Stimulated activated CD8-positive, alpha-beta memory T cell treated with anti-CD3 and anti-CD28 coated beads, Interleukin-12 subunit alpha, Interleukin-12 subunit beta, amount 100 ng/mL, for 4 hours (primary cell): Measurements from ENCODE around the gene RFPL3.
"Not testable (repeated sequence)": the region's sequence is repeated elsewhere in the genome, so short reads cannot be mapped to it uniquely, and the experiment has no call there.

Experiments
- DNase-seq: peaks from one replicate; pipeline ENCODE4 v3.0.0-alpha.2; 2020; ENCODE audit warnings: low read depth

RFPL3 gene

GRCh38 chr22:32331236-32331917 is 26.3 kb upstream of the RFPL3 start:
- DNase-seq = no peak

GRCh38 chr22:32331918-32332725 is 25.5 kb upstream of the RFPL3 start:
- no peak for DNase-seq

GRCh38 chr22:32333141-32333768 is 24.4 kb upstream of the RFPL3 start:
- no peak for DNase-seq

GRCh38 chr22:32333769-32334659 is 23.7 kb upstream of the RFPL3 start:
- DNase-seq = no peak

- no peak for DNase-seq
Observed at GRCh38 chr22:32334660-32335365, 22.9 kb upstream of the RFPL3 start.

GRCh38 chr22:32335471-32335870 is 22.2 kb upstream of the RFPL3 start:
- DNase-seq = no peak

- no peak for DNase-seq
Observed at GRCh38 chr22:32336121-32336603, 21.5 kb upstream of the RFPL3 start.

GRCh38 chr22:32336771-32337424 is 20.8 kb upstream of the RFPL3 start:
- no peak for DNase-seq

GRCh38 chr22:32337425-32337824 is 20.2 kb upstream of the RFPL3 start:
- DNase-seq = not testable (repeated sequence)

GRCh38 chr22:32338757-32339156 is 18.9 kb upstream of the RFPL3 start:
- DNase-seq = no peak

GRCh38 chr22:32339190-32340012 is 18.3 kb upstream of the RFPL3 start:
- no peak for DNase-seq

GRCh38 chr22:32340411-32340810 is 17.3 kb upstream of the RFPL3 start:
- no peak for DNase-seq

GRCh38 chr22:32341122-32341740 is 16.4 kb upstream of the RFPL3 start:
- DNase-seq = no peak

- DNase-seq = no peak
Observed at GRCh38 chr22:32342977-32343376, 14.7 kb upstream of the RFPL3 start.

GRCh38 chr22:32343941-32344340 is 13.7 kb upstream of the RFPL3 start:
- DNase-seq = no peak

- no peak for DNase-seq
Observed at GRCh38 chr22:32348031-32348611, 9.5 kb upstream of the RFPL3 start.

GRCh38 chr22:32351875-32352274 is 5.8 kb upstream of the RFPL3 start:
- DNase-seq = not testable (repeated sequence)

- no peak for DNase-seq
Observed at GRCh38 chr22:32352681-32353080, 5.0 kb upstream of the RFPL3 start.

GRCh38 chr22:32353292-32353691 is 4.4 kb upstream of the RFPL3 start:
- no peak for DNase-seq
